ENCODE data around the gene PSAP. TPM values are rescaled to one million over a fixed set of nuclear protein-coding genes. Genes with fewer than 3 reads are reported as not detected.

The PSAP gene
- total RNA-seq, 1 donor from 2014 or later, result 676 TPM

DNA sequence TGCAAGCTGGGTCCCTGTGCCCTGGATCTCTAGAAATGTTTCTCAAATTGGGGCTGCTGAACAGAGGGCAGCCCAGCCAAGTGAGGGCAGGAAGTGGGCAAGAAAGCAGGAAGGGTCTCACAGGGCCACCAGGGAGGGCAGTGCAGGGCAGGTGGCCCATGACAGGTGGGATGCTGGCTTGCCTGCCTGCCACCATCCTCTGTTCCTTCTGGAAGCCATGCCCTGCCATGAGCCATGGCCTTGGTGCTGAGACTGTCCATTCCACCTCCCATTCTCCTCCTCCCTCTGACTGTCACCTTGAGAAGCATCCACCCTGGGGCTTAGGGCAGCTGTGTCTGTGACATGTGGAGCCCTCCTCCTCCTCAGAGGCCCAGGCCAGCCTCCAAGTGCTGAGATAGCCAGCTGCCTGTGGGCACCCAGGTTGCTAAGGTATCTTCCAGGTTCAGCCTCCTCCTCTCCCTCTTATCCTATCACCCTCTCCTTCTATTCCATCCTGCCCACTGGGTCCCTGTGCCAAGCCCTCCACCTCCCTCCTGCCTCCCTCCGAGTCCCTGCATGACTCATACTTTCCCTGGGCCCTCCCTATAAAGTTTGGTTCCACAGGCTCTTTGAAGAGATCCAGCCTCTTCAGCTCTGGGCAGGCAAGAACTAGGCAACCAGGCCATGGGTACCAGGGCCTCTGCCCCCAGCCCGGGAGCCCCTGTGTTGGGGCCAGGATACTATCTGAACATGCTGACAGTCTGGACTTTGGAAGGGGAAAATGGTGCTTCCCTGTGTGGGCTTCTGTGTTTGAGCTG lies 79.0 kb downstream of the PSAP start:
- DNase-seq (ENCODE audit: low spot score), result no peak
- no peak overlapping the region for H3K27ac Mint-ChIP-seq (ENCODE audit: unreplicated experiment)
- peak overlapping the region; percentile 75 for H3K4me3 Mint-ChIP-seq (ENCODE audit: unreplicated experiment)
- TF ChIP-seq CTCF (IDR thresholded peaks at IDR 0.05; ENCODE audit: unreplicated experiment), result no peak
- H3K36me3 Mint-ChIP-seq (ENCODE audit: low read depth, unreplicated experiment), result peaks cover 4% of the 10 kb centered on the region
- H3K9me3 Mint-ChIP-seq (ENCODE audit: unreplicated experiment), result no peaks in the 10 kb centered on the region
- H3K27me3 Mint-ChIP-seq (ENCODE audit: unreplicated experiment), result peaks cover 15% of the 10 kb centered on the region
- H3K4me1 Mint-ChIP-seq (ENCODE audit: unreplicated experiment), result peaks cover 55% of the 10 kb centered on the region

- Mint-ChIP-seq H3K27me3 (ENCODE audit: unreplicated experiment) (peaks cover 14% of the 10 kb centered on the region), H3K27ac (ENCODE audit: unreplicated experiment) (no peak overlapping the region), H3K9me3 (ENCODE audit: unreplicated experiment) (no peaks in the 10 kb centered on the region), H3K4me1 (ENCODE audit: unreplicated experiment) (peaks cover 62% of the 10 kb centered on the region), H3K4me3 (ENCODE audit: unreplicated experiment) (peak overlapping the region; percentile 47), H3K36me3 (ENCODE audit: low read depth, unreplicated experiment) (peaks cover 4% of the 10 kb centered on the region)
- TF ChIP-seq CTCF (IDR thresholded peaks at IDR 0.05; ENCODE audit: unreplicated experiment), result no peak
- DNase-seq (ENCODE audit: low spot score), result no peak
These were observed 79.8 kb downstream of the PSAP start for GRCh38 chr10:71771204-71771603.

DNA sequence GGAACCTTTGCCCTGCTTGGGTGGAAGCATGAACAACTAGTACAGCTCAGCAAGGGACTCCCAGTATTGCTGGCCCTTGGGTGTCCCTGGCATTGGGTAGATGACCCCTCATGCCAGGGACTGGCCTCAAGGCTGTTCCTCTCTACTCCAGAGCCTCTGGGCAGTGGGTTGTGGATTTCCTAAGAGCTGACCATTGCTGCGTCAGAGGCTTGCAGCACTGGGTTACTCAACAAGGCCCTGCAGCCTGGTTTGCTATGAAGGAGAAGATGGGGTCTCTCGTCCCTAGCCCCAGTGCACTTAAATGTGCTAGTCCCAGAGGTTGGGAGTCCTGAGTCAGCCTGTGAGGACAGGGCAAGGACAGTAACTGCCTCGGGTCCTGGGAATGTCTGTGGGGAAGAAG lies 80.3 kb downstream of the PSAP start:
- Mint-ChIP-seq H3K27me3 (ENCODE audit: unreplicated experiment) (peaks cover 12% of the 10 kb centered on the region), H3K4me3 (ENCODE audit: unreplicated experiment) (no peak overlapping the region), H3K4me1 (ENCODE audit: unreplicated experiment) (peaks cover 64% of the 10 kb centered on the region), H3K36me3 (ENCODE audit: low read depth, unreplicated experiment) (peaks cover 4% of the 10 kb centered on the region), H3K9me3 (ENCODE audit: unreplicated experiment) (no peaks in the 10 kb centered on the region), H3K27ac (ENCODE audit: unreplicated experiment) (no peak overlapping the region)
- TF ChIP-seq CTCF (IDR thresholded peaks at IDR 0.05; ENCODE audit: unreplicated experiment), result no peak
- no peak for DNase-seq (ENCODE audit: low spot score)

DNA sequence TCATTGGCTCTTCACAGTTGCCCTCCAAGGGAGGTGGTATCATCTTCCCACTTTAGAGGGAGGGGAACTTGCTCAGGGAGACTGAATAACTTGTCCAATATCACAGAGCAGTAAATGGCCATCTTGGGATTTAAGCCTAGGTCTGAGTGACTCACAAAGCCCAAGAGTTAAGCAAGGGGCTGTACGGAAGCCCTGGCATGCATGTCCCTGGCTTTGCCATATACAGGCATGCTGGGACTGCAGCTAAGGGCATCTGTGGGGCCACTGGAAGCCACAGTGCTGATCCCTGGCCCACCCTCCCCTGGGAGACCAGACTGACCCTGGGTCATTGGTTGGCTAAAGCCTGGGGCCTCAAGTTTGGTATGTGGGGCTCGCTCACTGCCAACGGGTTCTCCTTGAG lies 80.8 kb downstream of the PSAP start:
- Mint-ChIP-seq H3K36me3 (ENCODE audit: low read depth, unreplicated experiment) (peaks cover 4% of the 10 kb centered on the region), H3K27me3 (ENCODE audit: unreplicated experiment) (peaks cover 12% of the 10 kb centered on the region), H3K4me3 (ENCODE audit: unreplicated experiment) (no peak overlapping the region), H3K4me1 (ENCODE audit: unreplicated experiment) (peaks cover 64% of the 10 kb centered on the region), H3K27ac (ENCODE audit: unreplicated experiment) (no peak overlapping the region), H3K9me3 (ENCODE audit: unreplicated experiment) (no peaks in the 10 kb centered on the region)
- TF ChIP-seq CTCF (IDR thresholded peaks at IDR 0.05; ENCODE audit: unreplicated experiment), result no peak
- DNase-seq (ENCODE audit: low spot score), result no peak

DNA sequence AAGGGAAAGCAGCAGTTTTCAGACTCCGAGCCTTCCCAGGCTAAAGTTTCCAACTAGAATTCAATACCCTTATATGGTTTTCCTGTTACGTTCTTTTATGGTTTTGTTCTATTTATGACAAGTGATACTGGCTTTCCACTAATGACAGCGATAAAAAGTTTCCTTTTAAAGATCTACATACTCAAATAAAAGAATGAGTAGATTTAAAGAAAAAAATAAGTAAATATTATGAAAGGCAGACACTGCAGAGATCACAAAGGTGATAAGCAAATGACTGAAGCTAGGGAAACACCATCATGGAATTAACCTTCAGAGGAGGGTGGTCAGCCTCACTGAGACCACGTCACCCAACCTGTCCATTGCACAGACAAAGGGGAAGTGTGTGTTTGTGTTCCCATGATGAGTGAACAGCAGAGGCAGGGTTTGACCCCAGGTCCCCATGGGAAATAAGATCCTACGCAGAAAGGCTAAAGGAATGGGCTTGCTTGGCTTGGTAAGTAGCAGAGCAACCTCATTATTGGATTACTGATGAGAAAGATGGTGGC lies 81.7 kb downstream of the PSAP start:
- no peak overlapping the region for H3K27ac Mint-ChIP-seq (ENCODE audit: unreplicated experiment)
- no peaks in the 10 kb centered on the region for H3K9me3 Mint-ChIP-seq (ENCODE audit: unreplicated experiment)
- peaks cover 73% of the 10 kb centered on the region for H3K4me1 Mint-ChIP-seq (ENCODE audit: unreplicated experiment)
- peaks cover 4% of the 10 kb centered on the region for H3K36me3 Mint-ChIP-seq (ENCODE audit: low read depth, unreplicated experiment)
- no peak for DNase-seq (ENCODE audit: low spot score)
- peaks cover 12% of the 10 kb centered on the region for H3K27me3 Mint-ChIP-seq (ENCODE audit: unreplicated experiment)
- H3K4me3 Mint-ChIP-seq (ENCODE audit: unreplicated experiment), result no peak overlapping the region
- TF ChIP-seq CTCF (IDR thresholded peaks at IDR 0.05; ENCODE audit: unreplicated experiment), result no peak

Measured in endothelial cell (in vitro differentiated cells).